Measurements from ENCODE around the gene PJVK.
A peak's percentile ranks its signal among the peaks of the same experiment; 100 is the strongest.
"Not testable (repeated sequence)": the region's sequence is repeated elsewhere in the genome, so short reads cannot be mapped to it uniquely, and the experiment has no call there.

The PJVK gene

GRCh38 chr2:178450774-178451525, at the start of gene PJVK, which contains the start of gene PRKRA:
PJVK (plus strand) TSS chr2:178451378; CDS start chr2:178453410, 2,032 bp downstream.
PRKRA (minus strand) TSS chr2:178451175; CDS start chr2:178451030, 145 bp downstream.
- peak; percentile 93 for DNase-seq

- no peak for DNase-seq
These were observed 49.2 kb upstream of the PJVK start for GRCh38 chr2:178401994-178402437.

- no peak for DNase-seq
These were observed 47.4 kb upstream of the PJVK start for GRCh38 chr2:178403671-178404306.

GRCh38 chr2:178404368-178404767, 46.8 kb upstream of the PJVK start:
- no peak for DNase-seq

- no peak for DNase-seq
These were observed 41.9 kb upstream of the PJVK start for GRCh38 chr2:178409261-178409660.

GRCh38 chr2:178412047-178412446, 39.1 kb upstream of the PJVK start:
- DNase-seq: no peak

- not testable (repeated sequence) for DNase-seq
These were observed 38.7 kb upstream of the PJVK start for GRCh38 chr2:178412453-178412852.

GRCh38 chr2:178413472-178414265, 37.5 kb upstream of the PJVK start:
- peak; percentile 70 for DNase-seq

GRCh38 chr2:178414266-178415247, 36.6 kb upstream of the PJVK start:
- peak; percentile 63 for DNase-seq

GRCh38 chr2:178415979-178416378, 35.2 kb upstream of the PJVK start:
- no peak for DNase-seq

GRCh38 chr2:178417916-178418315, 33.3 kb upstream of the PJVK start:
- no peak for DNase-seq

GRCh38 chr2:178418426-178418825, 32.8 kb upstream of the PJVK start:
- DNase-seq: no peak

GRCh38 chr2:178419123-178419522, 32.1 kb upstream of the PJVK start:
- no peak for DNase-seq

- no peak for DNase-seq
These were observed 30.6 kb upstream of the PJVK start for GRCh38 chr2:178420463-178420999.

GRCh38 chr2:178422097-178422496, 29.1 kb upstream of the PJVK start:
- no peak for DNase-seq

GRCh38 chr2:178423746-178424145, 27.4 kb upstream of the PJVK start:
- not testable (repeated sequence) for DNase-seq

- no peak for DNase-seq
These were observed 25.8 kb upstream of the PJVK start for GRCh38 chr2:178425255-178425827.

GRCh38 chr2:178426388-178426787, 24.8 kb upstream of the PJVK start:
- DNase-seq: no peak

- no peak for DNase-seq
These were observed 23.7 kb upstream of the PJVK start for GRCh38 chr2:178427458-178427857.

- no peak for DNase-seq
These were observed 22.8 kb upstream of the PJVK start for GRCh38 chr2:178428396-178428806.

- DNase-seq: no peak
These were observed 21.8 kb upstream of the PJVK start for GRCh38 chr2:178429336-178429735.

GRCh38 chr2:178436662-178437061, 14.5 kb upstream of the PJVK start:
- no peak for DNase-seq
